GM12873 (cell line): Measurements from ENCODE around the gene HS2ST1.

Experiments used
- CTCF ChIP-seq: IDR thresholded peaks from 2 replicates; pipeline ENCODE4 v1.5.1; 2012; ENCODE audit warnings: low read depth, mild to moderate bottlenecking, moderate library complexity, low read length, control low read depth; ENCODE audit not compliant: insufficient read depth; ENCODE audit errors: missing control alignments

HS2ST1 gene

GRCh38 chr1:87046951-87047350, 132.5 kb downstream of the HS2ST1 start:
- no peak for TF ChIP-seq CTCF

DNA sequence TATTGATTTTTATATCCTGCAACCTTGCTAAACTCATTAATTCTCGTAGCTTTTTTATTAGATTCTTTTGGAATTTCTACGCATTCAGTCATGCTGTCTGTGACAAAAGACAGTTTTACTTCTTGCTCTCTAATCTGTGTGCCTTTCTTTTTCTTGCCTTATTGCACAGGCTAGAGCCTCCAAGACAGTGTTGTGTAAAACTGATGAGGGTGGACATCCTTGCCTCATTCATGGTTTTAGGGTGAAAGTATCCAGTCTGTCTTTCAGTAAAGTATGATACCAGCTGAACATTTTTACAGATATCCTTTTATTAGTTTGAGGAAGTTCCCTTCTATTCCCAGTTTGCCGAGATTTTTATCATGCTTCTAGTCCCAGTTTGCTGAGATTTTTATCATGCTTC, 133.8 kb downstream of the HS2ST1 start:
- TF ChIP-seq CTCF, result no peak

GRCh38 chr1:87051965-87052364, 137.5 kb downstream of the HS2ST1 start:
- no peak for TF ChIP-seq CTCF

- TF ChIP-seq CTCF, result no peak
Observed at GRCh38 chr1:87052400-87052799, 138.0 kb downstream of the HS2ST1 start.

DNA sequence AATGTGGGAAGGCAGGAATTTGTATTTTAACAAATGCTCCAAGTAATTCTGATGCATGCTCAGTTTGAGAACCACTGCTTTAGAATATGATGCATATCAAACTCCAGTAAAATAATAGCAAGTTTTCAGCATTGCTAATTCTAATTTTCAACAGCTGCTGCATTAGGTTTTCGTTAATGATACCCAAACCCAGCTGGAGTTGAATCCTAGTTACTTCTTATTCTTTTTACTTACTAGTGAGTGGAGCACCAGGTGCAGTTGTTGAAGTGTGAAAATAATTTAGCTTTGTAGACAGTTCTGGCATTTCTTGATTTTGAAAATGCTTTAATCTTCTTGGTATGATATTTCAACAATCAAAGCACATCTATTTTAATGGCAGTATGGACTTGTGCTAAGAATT, 138.5 kb downstream of the HS2ST1 start:
- no peak for TF ChIP-seq CTCF

DNA sequence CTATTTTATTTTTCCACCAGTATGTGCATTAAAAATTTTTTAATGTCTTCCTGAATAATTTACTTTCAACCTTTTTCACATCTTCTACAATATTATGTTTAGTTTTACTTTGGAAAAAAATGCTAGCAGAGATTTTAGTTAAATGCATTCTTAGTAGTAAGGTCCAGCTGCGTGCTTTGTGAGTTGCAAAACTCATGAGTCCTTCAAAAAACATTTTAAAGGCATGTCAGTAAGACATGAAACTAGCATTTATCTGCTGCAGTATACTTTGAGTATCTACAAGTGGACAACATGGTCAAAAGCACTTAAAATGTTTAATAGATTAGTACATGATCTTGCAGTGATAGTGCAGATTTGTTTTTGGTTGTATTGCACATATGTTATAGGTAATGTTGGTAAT, 139.0 kb downstream of the HS2ST1 start:
- no peak for TF ChIP-seq CTCF

- no peak for TF ChIP-seq CTCF
Observed at GRCh38 chr1:87056974-87057373, 142.5 kb downstream of the HS2ST1 start.

DNA sequence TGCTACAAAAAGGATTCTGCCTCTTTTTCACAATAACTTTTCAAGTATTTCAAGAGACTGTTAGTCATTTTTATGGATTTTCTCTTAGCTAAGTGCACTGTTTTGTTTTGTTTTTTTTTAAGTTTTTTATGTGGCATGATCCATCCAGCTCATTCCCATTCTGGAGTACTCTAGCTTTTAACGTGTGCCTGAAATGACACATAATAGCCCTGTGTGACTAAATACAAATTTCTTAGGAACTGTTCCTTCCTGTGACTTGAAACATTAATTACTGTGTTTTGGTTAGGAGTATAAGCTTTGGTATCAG, 143.9 kb downstream of the HS2ST1 start:
- TF ChIP-seq CTCF, result no peak
